MM.1S (cell line): ENCODE results near the gene USP47.

ENCODE experiments used
- DNase-seq: peaks from one replicate; pipeline ENCODE4 v3.0.0-alpha.2; 2015
- H2AFZ ChIP-seq: fragments of 300-600 bp; sonication (generic); 2 replicates; pipeline ENCODE4 v1.6.0; 2016; ENCODE audit warnings: antibody characterized with exemption, low read length
- H3F3A ChIP-seq: fragments of 300-600 bp; sonication (generic); 2 replicates; pipeline ENCODE4 v1.6.1; 2016; ENCODE audit warnings: mild to moderate bottlenecking, antibody characterized with exemption, low read length, moderate library complexity, mixed read lengths; ENCODE audit not compliant: insufficient read depth
- H3K27ac ChIP-seq: fragments of 300-600 bp; sonication (generic); 2 replicates; pipeline ENCODE4 v1.5.1; 2016; ENCODE audit warnings: mild to moderate bottlenecking, low read length
- H3K27me3 ChIP-seq: fragments of 300-600 bp; sonication (generic); replicated peaks from 2 replicates; pipeline ENCODE4 v1.6.0; 2016; ENCODE audit warnings: low read length; ENCODE audit not compliant: insufficient read depth
- H3K36me3 ChIP-seq: fragments of 300-600 bp; sonication (generic); replicated peaks from 2 replicates; pipeline ENCODE4 v1.6.1; 2016; ENCODE audit warnings: mild to moderate bottlenecking, low read length, mixed read lengths; ENCODE audit not compliant: insufficient read depth
- H3K4me1 ChIP-seq: fragments of 300-600 bp; sonication (generic); 2 replicates; pipeline ENCODE4 v1.6.1; 2016; ENCODE audit warnings: low read length, mixed read lengths
- H3K4me2 ChIP-seq: fragments of 300-600 bp; sonication (generic); 2 replicates; pipeline ENCODE4 v1.6.0; 2016; ENCODE audit warnings: low read depth, low read length
- H3K4me3 ChIP-seq: fragments of 300-600 bp; sonication (generic); 2 replicates; pipeline ENCODE4 v1.5.1; 2016; ENCODE audit warnings: low read length, mixed read lengths
- H3K79me2 ChIP-seq: fragments of 300-600 bp; sonication (generic); 2 replicates; pipeline ENCODE4 v1.6.1; 2016; ENCODE audit warnings: mixed run types, low read length, mixed read lengths
- H3K9ac ChIP-seq: fragments of 300-600 bp; sonication (generic); 2 replicates; pipeline ENCODE4 v1.6.1; 2016; ENCODE audit warnings: low read length, mixed read lengths
- H3K9me2 ChIP-seq: fragments of 300-600 bp; sonication (generic); replicated peaks from 2 replicates; pipeline ENCODE4 v1.6.1; 2016; ENCODE audit warnings: mild to moderate bottlenecking, low read length, mixed read lengths; ENCODE audit not compliant: insufficient read depth
- H3K9me3 ChIP-seq: fragments of 300-600 bp; sonication (generic); replicated peaks from 2 replicates; pipeline ENCODE4 v1.6.1; 2016; ENCODE audit warnings: mild to moderate bottlenecking, low read length, mixed read lengths; ENCODE audit not compliant: insufficient read depth
- H4K20me1 ChIP-seq: fragments of 300-600 bp; sonication (generic); 2 replicates; pipeline ENCODE4 v1.6.1; 2016; ENCODE audit warnings: mild to moderate bottlenecking, low read length, moderate library complexity, mixed read lengths; ENCODE audit not compliant: insufficient read depth
- EZH2 ChIP-seq: fragments of 300-600 bp; sonication (generic); optimal IDR thresholded peaks from 2 replicates; pipeline ENCODE3; 2017; ENCODE audit warnings: low read depth, mild to moderate bottlenecking, antibody characterized with exemption, low read length, mixed read lengths
- EZH2phosphoT487 ChIP-seq: fragments of 300-600 bp; sonication (generic); IDR thresholded peaks from 2 replicates; pipeline ENCODE4 v1.6.1; 2018; ENCODE audit warnings: antibody characterized with exemption, low read length
- TF ChIP-seq, protein P1 (sequence below): fragments of 300-600 bp; sonication (generic); IDR thresholded peaks from 2 replicates; pipeline ENCODE4 v1.5.1; 2016; ENCODE audit warnings: antibody characterized with exemption, low read length, mixed read lengths

USP47 gene

DNA sequence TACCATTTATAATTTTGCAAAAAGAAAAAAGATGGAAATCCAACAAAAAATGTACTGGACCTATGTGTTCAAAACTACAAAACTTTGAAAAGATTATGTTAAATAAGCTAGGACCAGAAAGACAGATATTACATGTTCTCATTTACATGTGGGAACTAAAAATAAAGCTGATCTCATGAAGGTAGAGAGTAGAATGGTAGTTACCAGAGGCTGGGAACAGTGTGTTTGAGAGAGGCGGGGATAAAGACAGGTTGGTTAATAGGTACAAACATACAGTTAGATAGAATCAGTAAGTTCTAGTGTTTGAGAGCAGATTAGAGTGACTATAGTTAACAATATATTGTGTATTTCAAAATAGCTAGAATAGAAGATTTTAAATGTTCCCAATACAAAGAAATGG lies 71.6 kb downstream of the USP47 start:
- TF ChIP-seq EZH2, result no peak
- TF ChIP-seq, protein P1, sequence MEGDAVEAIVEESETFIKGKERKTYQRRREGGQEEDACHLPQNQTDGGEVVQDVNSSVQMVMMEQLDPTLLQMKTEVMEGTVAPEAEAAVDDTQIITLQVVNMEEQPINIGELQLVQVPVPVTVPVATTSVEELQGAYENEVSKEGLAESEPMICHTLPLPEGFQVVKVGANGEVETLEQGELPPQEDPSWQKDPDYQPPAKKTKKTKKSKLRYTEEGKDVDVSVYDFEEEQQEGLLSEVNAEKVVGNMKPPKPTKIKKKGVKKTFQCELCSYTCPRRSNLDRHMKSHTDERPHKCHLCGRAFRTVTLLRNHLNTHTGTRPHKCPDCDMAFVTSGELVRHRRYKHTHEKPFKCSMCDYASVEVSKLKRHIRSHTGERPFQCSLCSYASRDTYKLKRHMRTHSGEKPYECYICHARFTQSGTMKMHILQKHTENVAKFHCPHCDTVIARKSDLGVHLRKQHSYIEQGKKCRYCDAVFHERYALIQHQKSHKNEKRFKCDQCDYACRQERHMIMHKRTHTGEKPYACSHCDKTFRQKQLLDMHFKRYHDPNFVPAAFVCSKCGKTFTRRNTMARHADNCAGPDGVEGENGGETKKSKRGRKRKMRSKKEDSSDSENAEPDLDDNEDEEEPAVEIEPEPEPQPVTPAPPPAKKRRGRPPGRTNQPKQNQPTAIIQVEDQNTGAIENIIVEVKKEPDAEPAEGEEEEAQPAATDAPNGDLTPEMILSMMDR, result no peak
- TF ChIP-seq EZH2phosphoT487, result no peak
- no peaks in the 10 kb centered on the region for H3K4me1 ChIP-seq
- H2AFZ ChIP-seq, result no peak overlapping the region
- no peak overlapping the region for H3K27ac ChIP-seq
- no peak for DNase-seq
- no peaks in the 10 kb centered on the region for H3K27me3 ChIP-seq
- no peak overlapping the region for H3K4me3 ChIP-seq
- H3F3A ChIP-seq, result no peaks in the 10 kb centered on the region
- no peaks in the 10 kb centered on the region for H4K20me1 ChIP-seq
- no peaks in the 10 kb centered on the region for H3K9me3 ChIP-seq
- H3K9ac ChIP-seq, result no peak overlapping the region
- no peaks in the 10 kb centered on the region for H3K36me3 ChIP-seq
- no peaks in the 10 kb centered on the region for H3K79me2 ChIP-seq
- no peaks in the 10 kb centered on the region for H3K9me2 ChIP-seq
- H3K4me2 ChIP-seq, result no peak overlapping the region

- no peaks in the 10 kb centered on the region for H3K9me2 ChIP-seq
- TF ChIP-seq, protein P1, result no peak
- TF ChIP-seq EZH2 (no peak), EZH2phosphoT487 (no peak)
- no peaks in the 10 kb centered on the region for H3K27me3 ChIP-seq
- no peaks in the 10 kb centered on the region for H3K36me3 ChIP-seq
- H3K4me1 ChIP-seq, result no peaks in the 10 kb centered on the region
- no peak overlapping the region for H3K4me3 ChIP-seq
- H4K20me1 ChIP-seq, result no peaks in the 10 kb centered on the region
- no peaks in the 10 kb centered on the region for H3F3A ChIP-seq
- H2AFZ ChIP-seq, result no peak overlapping the region
- no peak overlapping the region for H3K9ac ChIP-seq
- no peak for DNase-seq
- H3K9me3 ChIP-seq, result no peaks in the 10 kb centered on the region
- H3K27ac ChIP-seq, result no peak overlapping the region
- no peak overlapping the region for H3K4me2 ChIP-seq
- no peaks in the 10 kb centered on the region for H3K79me2 ChIP-seq
Measured at GRCh38 chr11:11915625-11916024, 73.9 kb downstream of the USP47 start.

DNA sequence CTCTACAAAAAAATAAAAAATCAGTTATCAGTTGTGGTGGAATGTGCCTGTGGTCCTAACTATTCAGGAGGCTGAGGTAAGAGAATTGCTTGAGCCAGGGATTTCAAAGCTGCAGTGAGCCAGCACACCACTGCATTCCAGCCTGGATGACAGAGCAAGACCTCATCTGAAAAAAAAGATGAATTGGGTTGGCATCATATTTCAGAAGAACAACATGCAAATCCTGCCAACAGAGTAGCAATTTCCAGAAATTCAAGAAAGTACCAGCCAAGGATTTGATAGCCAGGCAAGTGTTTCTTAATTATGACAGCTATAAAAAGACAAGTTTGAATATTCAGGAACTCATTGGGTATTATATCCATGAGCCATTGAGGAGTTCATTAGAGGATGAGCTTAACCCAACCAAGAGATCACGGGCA lies 75.2 kb downstream of the USP47 start:
- TF ChIP-seq EZH2phosphoT487 (no peak), EZH2 (no peak)
- TF ChIP-seq, protein P1, result no peak
- Histone ChIP-seq H3K27me3 (no peaks in the 10 kb centered on the region), H4K20me1 (no peaks in the 10 kb centered on the region), H2AFZ (no peak overlapping the region), H3K9me3 (no peaks in the 10 kb centered on the region), H3K4me3 (no peak overlapping the region), H3K79me2 (no peaks in the 10 kb centered on the region), H3K36me3 (no peaks in the 10 kb centered on the region), H3K4me2 (no peak overlapping the region), H3K4me1 (no peaks in the 10 kb centered on the region), H3F3A (no peaks in the 10 kb centered on the region), H3K9ac (no peak overlapping the region), H3K9me2 (no peaks in the 10 kb centered on the region), H3K27ac (no peak overlapping the region)
- DNase-seq, result no peak
